Aorta (tissue), 5 donors: ENCODE data around the gene NTM. TPM values are rescaled to one million over a fixed set of nuclear protein-coding genes. Genes with fewer than 3 reads are reported as not detected.

Source experiments
- ATAC-seq: fragments of 200-7000 bp; cut with Tn5 transposase; one replicate; pipeline ENCODE4 v1.9.1; 2022; ENCODE audit warnings: moderate library complexity; ENCODE audit not compliant: low FRiP score
- DNase-seq, 2 donors: peaks; one replicate each; pipeline ENCODE4 v3.0.0-alpha.2; 2020
- H3K27ac ChIP-seq, 2 donors: one replicate each; pipeline ENCODE4 v1.5.1; 2013; ENCODE audit warnings: low read length in 2 of 2, mild to moderate bottlenecking in 2 of 2, moderate library complexity in 2 of 2, control low read depth in 1 of 2, inconsistent platforms in 1 of 2, low read depth in 1 of 2
- H3K27me3 ChIP-seq, 2 donors: one replicate each; pipeline ENCODE4 v1.6.1; 2013; ENCODE audit warnings: control low read depth in 1 of 2, low read length in 1 of 2, mild to moderate bottlenecking in 1 of 2, moderate library complexity in 1 of 2; ENCODE audit not compliant: insufficient read depth in 2 of 2, control insufficient read depth in 1 of 2
- H3K36me3 ChIP-seq, 2 donors: one replicate each; pipeline ENCODE4 v1.6.1; 2013; ENCODE audit warnings: control low read depth in 1 of 2, low read length in 1 of 2, mild to moderate bottlenecking in 1 of 2; ENCODE audit not compliant: insufficient read depth in 2 of 2, control insufficient read depth in 1 of 2
- H3K4me1 ChIP-seq, 2 donors: one replicate each; pipeline ENCODE4 v1.6.1; 2013; ENCODE audit warnings: low read length in 2 of 2, control low read depth in 1 of 2, mild to moderate bottlenecking in 1 of 2, moderate library complexity in 1 of 2; ENCODE audit not compliant: insufficient read depth in 2 of 2, control insufficient read depth in 1 of 2
- H3K4me3 ChIP-seq, 2 donors: one replicate each; pipeline ENCODE4 v1.5.1; 2013; ENCODE audit warnings: low read length in 2 of 2, control low read depth in 1 of 2, mild to moderate bottlenecking in 1 of 2
- H3K9me3 ChIP-seq: one replicate; pipeline ENCODE4 v1.6.1; 2013; ENCODE audit warnings: mild to moderate bottlenecking, low read length; ENCODE audit not compliant: control insufficient read depth
- WGBS, 2 donors: extraction: QIAGEN DNeasy Blood & Tissue Kit; methylation state at CpG; one replicate each; pipeline ENCODE4 v1.1.7; 2013; 5-methylcytosine and 5-hydroxymethylcytosine counted together
- intact Hi-C, 2 donors: fragments of 100-400 bp; cut with DNase I; formaldehyde crosslinking; loops; one replicate each; pipeline versions ENCODE4 v1.14.2 to v1.15.0; 2022
- polyA plus RNA-seq, 2 donors: library from polyadenylated mRNA; stranded (reverse); fragments of 200-250 nt; gene quantifications; one replicate each; pipeline ENCODE4 v1.2.3, GENCODE V29; 2013
- total RNA-seq, 2 donors: library from RNA; stranded (reverse); fragmentation: NEBNext Ultra II Directional; extraction: Animal tissue kit (Norgen Biotek cat#: 25700); gene quantifications; one replicate each; pipeline ENCODE4 v1.2.1, GENCODE V29; 2021
- donor health status: healthy with polysubstance abuse.
- donor health status: Bipolar disorder and iron deficiency.
- donor health status: DM: no; HTN: no; CAD: no.
- donor health status: DM: no; HTN: no; CAD: no.
- donor health status: DM: yes; HTN: yes; CAD: no.

NTM gene
- total and polyA plus RNA-seq, 4 donors, result 0.28 to 5.3 (median 1.9) TPM; not detected in 1

- Histone ChIP-seq H3K9me3 (peaks cover 2% of the 10 kb centered on the region), H3K4me3 (no peak overlapping the region), H3K4me1 (no peaks in the 10 kb centered on the region), H3K36me3 (no peaks in the 10 kb centered on the region), H3K27ac (no peak overlapping the region), H3K27me3 (no peaks in the 10 kb centered on the region)
- 45 to 57% methylated on average over 3 of the region's 3 CpGs for WGBS, 2 donors
- ATAC-seq (no peak), DNase-seq (no peak)
- intact Hi-C loops, result no loop called here
Observed at GRCh38 chr11:131886201-131886600, 515.8 kb downstream of the NTM start.

GRCh38 chr11:131888230-131888855, 517.9 kb downstream of the NTM start:
- no peak overlapping the region for H3K4me3 ChIP-seq
- H3K4me1 ChIP-seq, result no peaks in the 10 kb centered on the region
- intact Hi-C loops, result no loop called here
- DNase-seq (no peak), ATAC-seq (no peak)
- H3K27ac ChIP-seq, result no peak overlapping the region
- 62 to 65% methylated on average over 13 of the region's 13 CpGs for WGBS, 2 donors
- H3K27me3 ChIP-seq, result no peaks in the 10 kb centered on the region
- peaks cover 2% of the 10 kb centered on the region for H3K9me3 ChIP-seq
- H3K36me3 ChIP-seq, result no peaks in the 10 kb centered on the region

GRCh38 chr11:131889146-131889577, 518.7 kb downstream of the NTM start:
- Histone ChIP-seq H3K27ac (no peak overlapping the region), H3K36me3 (no peaks in the 10 kb centered on the region), H3K4me1 (no peaks in the 10 kb centered on the region), H3K27me3 (no peaks in the 10 kb centered on the region), H3K9me3 (peaks cover 2% of the 10 kb centered on the region), H3K4me3 (no peak overlapping the region)
- ATAC-seq, result no peak
- DNase-seq, result no peak
- 9 to 12% methylated on average over 2 of the region's 2 CpGs for WGBS, 2 donors
- intact Hi-C loops, result no loop called here

GRCh38 chr11:131889760-131890581, 519.6 kb downstream of the NTM start:
- Histone ChIP-seq H3K27ac (no peak overlapping the region), H3K4me3 (no peak overlapping the region), H3K9me3 (peaks cover 2% of the 10 kb centered on the region), H3K36me3 (no peaks in the 10 kb centered on the region), H3K4me1 (no peaks in the 10 kb centered on the region), H3K27me3 (no peaks in the 10 kb centered on the region)
- intact Hi-C loops, result no loop called here
- ATAC-seq (no peak), DNase-seq (no peak)
- WGBS, 2 donors, result 25 to 38% methylated on average over 4 of the region's 4 CpGs

GRCh38 chr11:131893103-131893890, 522.9 kb downstream of the NTM start:
- intact Hi-C loops, result no loop called here
- H3K9me3 ChIP-seq, result no peaks in the 10 kb centered on the region
- 75 to 76% methylated on average over 8 of the region's 8 CpGs for WGBS, 2 donors
- H3K4me1 ChIP-seq, result no peaks in the 10 kb centered on the region
- no peak overlapping the region for H3K4me3 ChIP-seq
- DNase-seq (no peak), ATAC-seq (no peak)
- H3K36me3 ChIP-seq, result no peaks in the 10 kb centered on the region
- no peaks in the 10 kb centered on the region for H3K27me3 ChIP-seq
- H3K27ac ChIP-seq, result no peak overlapping the region

GRCh38 chr11:131893988-131894387, 523.6 kb downstream of the NTM start:
- 73 to 76% methylated on average over 5 of the region's 5 CpGs for WGBS, 2 donors
- Histone ChIP-seq H3K36me3 (no peaks in the 10 kb centered on the region), H3K4me1 (no peaks in the 10 kb centered on the region), H3K9me3 (no peaks in the 10 kb centered on the region), H3K27me3 (no peaks in the 10 kb centered on the region), H3K27ac (no peak overlapping the region), H3K4me3 (no peak overlapping the region)
- intact Hi-C loops, result no loop called here
- ATAC-seq (no peak), DNase-seq (no peak)

GRCh38 chr11:131894615-131895544, 524.5 kb downstream of the NTM start:
- WGBS, 2 donors, result 43 to 52% methylated on average over 10 of the region's 10 CpGs
- Histone ChIP-seq H3K9me3 (no peaks in the 10 kb centered on the region), H3K4me3 (no peak overlapping the region), H3K36me3 (no peaks in the 10 kb centered on the region), H3K27ac (no peak overlapping the region), H3K27me3 (no peaks in the 10 kb centered on the region), H3K4me1 (no peaks in the 10 kb centered on the region)
- no peak for ATAC-seq
- intact Hi-C loops, result no loop called here
- DNase-seq, result no peak

- intact Hi-C loops, result no loop called here
- H3K4me1 ChIP-seq, result no peaks in the 10 kb centered on the region
- H3K4me3 ChIP-seq, result no peak overlapping the region
- DNase-seq, result no peak
- H3K36me3 ChIP-seq, result no peaks in the 10 kb centered on the region
- H3K9me3 ChIP-seq, result no peaks in the 10 kb centered on the region
- 34 to 41% methylated on average over 2 of the region's 2 CpGs for WGBS, 2 donors
- no peaks in the 10 kb centered on the region for H3K27me3 ChIP-seq
- no peak overlapping the region for H3K27ac ChIP-seq
- ATAC-seq, result no peak
Observed at GRCh38 chr11:131895865-131896264, 525.5 kb downstream of the NTM start.
